Fibroblast of upper back skin (primary cell): Measurements from ENCODE around the gene CHRNB1.
A peak's percentile ranks its signal among the peaks of the same experiment; 100 is the strongest.
"Not testable (repeated sequence)": the region's sequence is repeated elsewhere in the genome, so short reads cannot be mapped to it uniquely, and the experiment has no call there.

Experiments
- DNase-seq: peaks from one replicate; pipeline ENCODE4 v3.0.0-alpha.2; 2013

The CHRNB1 gene

DNA sequence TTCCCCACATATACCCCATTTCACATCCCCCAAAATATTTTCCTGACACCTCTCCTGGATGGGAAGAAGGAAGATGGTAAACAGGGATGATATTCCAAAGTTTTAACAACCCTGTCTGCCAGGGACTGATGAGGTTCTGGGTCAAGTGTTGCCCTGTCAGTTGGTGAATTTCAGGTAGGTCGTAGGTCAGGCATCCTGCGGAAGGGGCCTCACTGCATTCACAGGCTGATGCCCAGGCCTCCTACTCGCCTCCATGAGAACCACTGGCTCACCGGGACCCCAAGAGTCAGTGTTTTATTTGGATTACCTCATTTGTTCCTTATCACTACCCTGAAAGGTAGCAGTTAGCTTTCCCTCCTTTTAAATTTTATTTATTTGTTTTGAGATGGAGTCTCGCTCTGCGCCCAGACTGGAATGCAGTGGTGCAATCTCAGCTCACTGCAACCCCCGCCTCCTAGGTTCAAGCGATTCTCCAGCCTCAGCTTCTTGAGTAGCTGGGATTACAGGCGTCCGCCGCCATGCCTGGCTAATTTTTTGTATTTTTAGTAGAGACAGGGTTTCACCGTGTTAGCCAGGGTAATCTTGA lies 24.0 kb downstream of the CHRNB1 start:
- no peak for DNase-seq

DNA sequence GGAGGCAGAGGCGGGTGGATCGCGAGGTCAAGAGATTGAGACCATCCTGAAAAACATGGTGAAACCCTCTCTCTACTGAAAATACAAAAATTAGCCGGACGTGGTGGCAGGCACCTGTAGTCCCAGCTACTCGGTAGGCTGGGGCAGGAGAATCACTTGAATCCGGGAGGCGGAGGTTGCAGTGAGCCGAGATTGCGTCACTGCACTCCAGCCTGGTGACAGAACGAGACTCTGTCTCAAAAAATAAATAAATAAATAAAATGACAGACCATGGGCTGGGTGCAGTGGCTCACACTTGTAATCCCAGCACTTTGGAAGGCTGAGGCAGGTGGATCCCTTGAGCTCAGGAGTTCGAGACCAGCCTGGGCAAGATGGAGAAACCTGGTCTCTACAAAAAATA lies 25.0 kb downstream of the CHRNB1 start:
- not testable (repeated sequence) for DNase-seq

DNA sequence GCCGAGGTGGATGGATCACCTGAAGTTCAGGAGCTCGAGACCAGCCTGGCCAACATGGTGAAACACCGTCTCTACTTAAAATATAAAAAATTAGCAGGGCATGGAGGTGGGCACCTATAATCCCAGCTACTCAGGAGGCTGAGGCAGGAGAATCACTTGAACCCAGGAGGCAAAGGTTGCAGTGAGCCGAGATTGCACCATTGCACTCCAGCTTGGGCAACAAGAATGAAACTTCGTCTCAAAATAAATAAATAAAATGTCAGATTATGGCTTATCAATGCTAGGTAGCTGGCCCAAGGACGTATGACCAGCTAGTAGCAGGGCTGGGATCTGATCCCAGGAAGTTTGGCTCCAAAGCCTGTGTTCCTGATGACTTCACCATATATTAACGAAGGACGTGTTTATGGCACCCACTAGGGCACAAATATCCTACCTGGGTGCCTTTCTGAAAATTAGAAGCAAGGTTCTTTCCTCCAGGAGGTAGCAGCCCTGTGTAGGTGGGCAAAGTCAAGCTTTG lies 25.7 kb downstream of the CHRNB1 start:
- not testable (repeated sequence) for DNase-seq

DNA sequence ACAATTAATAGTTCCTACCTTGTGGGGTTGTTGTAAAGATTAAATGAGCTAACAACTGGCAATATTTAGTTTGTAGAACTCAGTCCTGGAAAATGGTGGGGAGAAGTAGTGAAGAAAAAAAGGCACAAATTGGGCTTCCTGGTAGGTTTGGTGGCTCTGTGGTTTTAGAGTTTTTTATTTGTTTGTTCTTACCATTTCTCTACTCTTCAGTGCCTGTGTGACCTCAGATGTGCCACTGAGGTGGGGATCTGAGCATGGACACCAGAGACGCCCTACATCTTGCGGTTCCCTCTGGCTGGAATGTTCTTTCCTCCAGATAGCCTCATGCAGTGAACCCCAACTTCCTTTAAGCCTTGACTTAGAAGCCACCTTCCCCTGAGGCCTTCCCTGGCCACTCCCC lies 26.9 kb downstream of the CHRNB1 start:
- no peak for DNase-seq

DNA sequence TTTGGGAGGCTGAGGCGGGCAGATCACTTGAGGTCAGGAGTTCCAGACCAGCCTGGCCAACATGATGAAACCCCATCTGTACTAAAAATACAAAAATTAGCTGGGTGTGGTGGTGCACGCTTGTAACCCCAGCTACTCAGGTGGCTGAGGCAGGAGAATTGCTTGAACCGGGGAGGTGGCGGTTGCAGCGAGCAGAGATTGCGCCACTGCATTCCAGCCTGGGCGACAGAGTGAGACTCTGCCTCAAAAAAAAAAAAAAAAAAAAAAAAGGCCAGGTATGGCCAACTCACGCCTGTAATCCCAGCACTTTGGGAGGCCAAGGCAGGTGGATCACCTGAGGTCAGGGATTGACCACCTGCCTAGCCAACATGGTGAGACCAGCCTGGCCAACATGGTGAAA lies 29.9 kb downstream of the CHRNB1 start:
- DNase-seq = not testable (repeated sequence)

DNA sequence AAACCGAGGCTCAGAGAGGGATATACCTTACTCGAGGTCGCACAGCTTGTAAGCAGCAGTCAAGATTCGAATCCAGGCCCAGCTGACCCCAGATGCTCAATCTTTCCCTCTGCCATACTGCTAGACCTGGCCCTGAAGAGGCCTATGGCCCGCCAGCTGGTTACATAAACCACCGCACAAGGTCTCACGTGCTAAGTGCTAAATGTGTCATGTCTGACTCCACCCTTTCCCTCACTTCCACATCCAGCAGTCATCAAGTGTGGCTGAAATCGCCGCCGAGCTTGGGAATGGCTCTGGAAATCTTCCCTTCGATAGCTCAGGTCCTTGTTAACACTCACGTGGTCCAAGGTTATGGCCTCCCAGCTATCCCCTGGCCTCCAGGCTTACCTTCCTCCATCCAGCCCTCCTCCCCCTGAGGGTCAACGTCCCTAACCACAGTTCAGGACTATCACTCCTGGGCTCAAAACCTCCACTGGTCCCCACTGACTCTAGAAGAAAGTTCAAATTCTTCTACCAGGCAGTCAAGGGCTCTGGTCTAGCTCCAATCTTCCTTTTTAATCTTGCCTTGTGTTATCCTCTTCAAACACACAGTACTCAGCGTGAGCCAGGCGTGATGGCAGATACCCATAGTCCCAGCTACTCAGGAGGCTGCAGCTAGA lies 31.0 kb downstream of the CHRNB1 start:
- DNase-seq = no peak

DNA sequence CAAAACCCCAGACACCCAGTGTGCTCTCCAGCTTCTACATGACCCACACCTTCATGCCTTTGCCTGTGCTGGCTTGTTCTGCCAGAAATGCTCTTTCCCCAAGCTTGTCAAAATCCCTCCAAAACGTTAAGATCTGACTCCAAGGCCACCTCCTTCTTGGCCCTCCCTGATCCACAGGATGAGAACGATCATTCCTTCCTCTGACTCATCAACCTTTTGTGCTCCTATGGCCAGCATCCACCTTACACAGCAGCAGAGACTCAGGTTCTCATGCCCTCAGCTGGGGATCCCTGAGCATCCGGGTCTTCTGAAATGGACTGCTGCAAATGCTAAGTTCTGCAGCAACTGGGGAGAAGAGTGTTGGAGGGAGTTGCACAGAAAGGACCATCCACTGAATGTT lies 31.6 kb downstream of the CHRNB1 start:
- DNase-seq = no peak

DNA sequence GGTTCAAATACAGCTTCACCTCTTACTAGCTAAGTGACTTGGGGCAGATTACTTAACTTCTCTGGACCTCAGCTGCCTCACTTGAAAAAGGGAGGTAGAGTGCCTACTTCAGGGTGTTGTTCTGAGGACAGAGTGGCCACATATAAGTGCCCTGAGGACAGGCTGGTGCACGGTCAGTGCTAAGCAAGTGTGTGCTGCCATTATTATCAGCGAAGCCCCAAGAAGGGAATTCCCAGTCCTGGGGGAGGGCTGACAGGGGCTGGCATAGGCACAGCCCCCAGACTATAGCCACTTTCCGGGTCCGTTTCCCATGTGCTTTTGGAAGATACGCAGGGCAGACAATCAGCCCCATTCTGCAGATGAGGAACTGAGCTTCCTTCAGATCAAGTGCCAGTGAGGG lies 32.1 kb downstream of the CHRNB1 start:
- no peak for DNase-seq

DNA sequence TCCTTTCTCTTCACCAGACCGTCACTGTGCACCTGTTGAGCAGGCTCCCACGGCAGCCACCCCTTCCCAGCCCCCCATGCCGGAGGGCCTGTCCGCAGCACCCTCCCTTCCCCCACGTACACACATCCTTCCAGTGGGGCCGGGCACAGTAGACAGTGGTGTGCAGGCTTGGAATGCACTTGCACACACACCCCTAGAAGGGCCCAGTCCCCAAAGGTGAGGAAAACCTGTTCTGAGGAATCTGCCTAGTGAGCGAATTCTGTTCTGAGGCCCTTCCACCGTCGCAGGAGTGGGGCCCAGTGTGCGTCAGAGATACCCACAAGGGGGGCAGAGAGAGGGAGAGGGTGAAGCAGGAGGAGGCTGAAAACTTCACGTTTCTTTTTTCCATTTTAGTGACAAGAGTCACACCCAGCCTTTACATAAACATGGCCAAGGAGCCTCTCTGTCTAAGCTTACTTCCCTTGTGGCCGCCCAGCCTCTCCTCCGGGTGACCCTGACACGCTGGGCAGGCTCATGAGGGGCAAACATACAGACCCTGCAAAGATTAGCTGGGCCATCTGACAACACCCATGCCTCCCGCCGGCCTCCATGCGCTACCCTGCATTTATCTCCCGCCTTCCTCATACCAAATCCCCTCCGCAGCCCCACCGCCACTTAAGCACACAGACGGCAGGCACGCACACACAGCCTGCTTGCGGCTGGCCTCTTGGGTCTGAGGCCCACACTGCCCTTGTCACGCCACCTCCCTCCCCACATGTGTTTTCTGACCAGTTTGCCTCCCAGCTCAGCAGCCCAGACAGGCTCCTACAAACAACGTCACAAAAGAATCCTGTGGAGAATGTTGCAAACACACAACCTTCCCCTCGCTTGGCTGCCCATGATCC lies 32.8 kb downstream of the CHRNB1 start:
- DNase-seq = peak; percentile 75

DNA sequence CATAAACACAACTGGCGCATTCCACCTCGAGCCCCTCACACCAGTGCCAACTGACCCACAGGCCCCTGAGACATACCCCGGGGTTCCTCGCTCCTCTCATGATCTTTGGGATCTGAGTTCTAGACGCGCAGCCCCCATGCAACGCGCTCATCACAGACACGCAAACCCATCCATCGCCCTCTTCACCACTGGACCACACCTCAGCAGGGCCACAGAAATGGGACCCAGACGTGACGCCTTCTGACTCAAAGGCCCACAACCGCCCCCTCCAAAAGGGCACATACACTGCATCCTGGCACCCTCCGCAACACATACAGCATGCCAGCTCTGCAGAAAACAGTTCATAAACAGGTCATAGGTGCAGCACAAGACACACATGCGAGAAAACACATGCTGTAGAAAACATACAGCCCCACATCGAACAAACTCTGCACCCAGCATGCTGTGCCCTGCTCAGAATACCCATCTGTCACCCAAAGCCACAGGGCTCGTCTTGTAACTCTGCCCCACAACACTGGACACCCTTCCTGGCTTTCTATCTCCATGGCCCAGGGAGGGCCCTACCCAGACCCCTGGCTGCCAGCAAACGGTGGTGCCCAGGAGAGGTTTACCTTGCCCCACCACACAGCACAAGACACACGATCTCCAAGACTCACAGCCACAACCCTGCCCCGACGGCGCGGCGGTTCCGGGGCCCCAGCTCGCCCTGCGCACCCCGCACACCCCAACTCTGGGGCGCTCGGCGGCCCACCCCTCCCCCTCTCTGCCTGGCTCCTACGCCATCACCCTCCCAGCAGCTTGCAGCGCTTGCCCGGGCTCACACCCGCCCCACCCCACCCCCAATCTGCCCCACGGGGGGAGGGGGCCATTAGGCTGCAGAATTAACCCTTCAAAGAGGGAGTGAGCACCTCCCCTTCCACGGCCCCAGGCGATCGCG lies 33.7 kb downstream of the CHRNB1 start:
- DNase-seq = peak; percentile 32

DNA sequence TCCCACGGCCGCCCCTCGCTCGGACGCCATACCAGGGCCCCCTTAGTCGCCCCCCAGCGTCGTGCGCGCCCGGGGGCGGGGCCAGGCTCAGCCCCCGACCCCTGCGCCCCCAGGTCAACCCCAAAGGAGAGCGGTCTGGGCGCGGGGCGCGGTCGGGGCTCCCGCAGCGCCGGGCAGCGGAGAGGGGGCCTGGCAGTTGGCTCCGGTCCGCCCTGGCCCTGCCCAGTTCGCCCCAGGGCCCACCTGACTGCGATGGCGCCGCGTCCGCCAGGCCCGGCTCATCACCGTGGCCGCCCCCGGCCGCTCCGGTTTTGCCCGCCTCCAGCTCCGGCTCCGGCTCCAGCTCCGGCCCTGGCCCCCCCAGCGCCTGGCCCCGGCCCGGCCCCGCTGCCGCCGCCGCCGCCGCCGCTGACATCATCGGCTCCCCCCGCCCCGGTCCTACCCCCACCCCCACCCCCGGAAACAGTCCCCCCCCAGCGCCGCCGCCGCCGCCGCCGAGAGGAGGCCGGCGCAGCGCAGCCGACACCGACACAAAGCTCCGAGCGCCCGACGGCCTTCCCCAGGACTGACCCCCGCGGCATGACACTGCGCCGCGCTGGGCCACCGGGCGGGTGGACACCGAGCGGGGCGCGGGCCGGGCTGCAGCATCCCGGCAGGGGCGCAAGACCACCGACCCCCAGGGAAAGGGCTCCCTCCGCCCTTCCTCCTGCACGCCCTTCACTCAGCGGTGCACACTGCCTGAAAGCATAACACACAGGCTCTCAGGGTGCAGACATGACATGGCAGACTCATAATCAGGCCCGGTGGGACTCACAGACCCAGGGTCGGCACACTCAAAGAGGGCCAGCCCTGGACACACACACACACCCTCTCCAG lies 34.6 kb downstream of the CHRNB1 start, which contains the start of gene ZBTB4:
ZBTB4 (minus strand) TSS at position 419 of the 876 bp plus-strand sequence. CDS start 12,830 bp downstream, outside the sequence.
- peak; percentile 45 for DNase-seq

DNA sequence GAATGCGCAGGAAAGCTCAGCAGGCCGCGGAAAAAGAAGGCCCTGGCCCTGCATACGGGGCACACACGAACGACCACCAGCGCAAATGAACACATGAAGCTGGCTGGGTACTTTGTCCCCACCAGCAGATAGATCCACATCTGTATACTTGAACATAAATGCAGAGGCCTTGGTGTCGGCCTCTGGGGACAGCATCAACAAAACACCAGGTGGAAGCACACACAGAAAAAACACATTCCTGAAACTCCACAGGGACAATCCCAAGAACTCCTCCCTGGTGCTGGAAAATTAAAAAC lies 35.2 kb downstream of the CHRNB1 start:
- no peak for DNase-seq

DNA sequence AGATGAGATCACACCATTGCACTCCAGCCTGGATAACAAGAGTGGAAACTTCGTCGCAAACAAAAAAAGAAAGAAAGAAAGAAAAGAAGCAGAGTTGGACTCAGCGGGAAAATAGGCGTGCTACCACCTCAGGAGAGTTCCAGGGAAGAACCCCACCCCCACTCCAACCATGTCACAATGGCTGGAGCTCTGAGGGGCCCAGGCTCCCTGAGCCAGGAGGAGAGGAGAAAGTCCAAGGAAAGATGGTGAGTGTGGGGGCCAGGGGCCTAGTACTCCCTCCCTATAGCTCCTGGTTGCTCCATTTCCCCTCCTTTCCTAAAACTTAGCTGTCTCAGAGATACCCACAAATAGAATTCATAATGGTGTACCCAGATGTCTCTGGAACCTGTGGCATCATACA lies 36.4 kb downstream of the CHRNB1 start, which contains the start of gene SLC35G6:
SLC35G6 (plus strand) TSS at position 172 of the 400 bp plus-strand sequence; CDS start at position 243, 71 bp downstream.
- not testable (repeated sequence) for DNase-seq

DNA sequence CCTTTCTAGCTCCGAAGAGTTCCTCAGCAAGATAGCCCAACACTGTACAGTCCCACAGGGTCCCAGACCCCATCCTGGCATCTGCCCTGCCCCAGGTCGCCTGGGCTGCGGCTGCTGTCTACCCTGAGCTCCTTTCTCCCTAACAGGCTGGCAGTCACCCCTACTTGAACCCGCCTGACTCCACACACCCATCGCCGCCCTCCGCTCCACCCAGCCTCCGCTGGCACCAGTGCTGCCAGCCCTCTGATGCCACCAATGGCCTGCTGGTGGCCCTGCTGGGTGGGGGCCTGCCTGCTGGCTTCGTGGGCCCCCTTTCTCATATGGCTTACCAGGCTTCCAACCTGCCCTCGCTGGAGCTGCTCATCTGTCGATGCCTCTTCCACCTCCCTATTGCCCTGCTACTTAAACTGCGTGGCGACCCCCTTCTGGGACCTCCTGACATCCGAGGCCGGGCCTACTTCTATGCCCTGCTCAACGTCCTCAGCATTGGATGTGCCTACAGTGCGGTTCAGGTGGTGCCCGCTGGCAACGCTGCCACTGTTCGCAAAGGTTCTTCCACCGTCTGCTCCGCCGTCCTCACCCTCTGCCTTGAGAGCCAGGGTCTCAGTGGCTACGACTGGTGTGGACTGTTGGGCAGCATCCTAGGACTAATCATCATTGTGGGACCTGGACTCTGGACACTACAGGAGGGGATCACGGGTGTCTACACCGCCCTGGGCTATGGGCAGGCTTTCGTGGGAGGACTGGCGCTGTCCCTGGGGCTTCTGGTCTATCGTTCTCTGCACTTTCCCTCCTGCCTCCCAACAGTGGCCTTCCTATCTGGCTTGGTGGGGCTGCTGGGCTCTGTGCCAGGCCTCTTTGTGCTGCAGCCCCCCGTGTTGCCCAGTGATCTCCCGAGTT lies 37.2 kb downstream of the CHRNB1 start:
- not testable (repeated sequence) for DNase-seq

DNA sequence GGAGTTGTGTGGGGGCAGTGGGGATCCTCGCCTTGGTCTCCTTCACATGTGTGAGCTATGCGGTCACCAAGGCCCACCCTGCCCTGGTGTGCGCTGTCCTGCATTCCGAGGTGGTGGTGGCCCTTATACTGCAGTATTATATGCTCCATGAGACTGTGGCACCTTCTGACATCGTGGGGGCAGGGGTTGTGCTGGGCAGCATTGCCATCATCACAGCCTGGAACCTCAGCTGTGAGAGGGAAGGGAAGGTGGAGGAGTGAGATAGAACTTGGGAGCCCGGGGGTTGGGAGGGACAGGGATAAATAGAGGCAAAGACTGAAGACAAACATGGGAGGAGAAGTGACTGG lies 37.9 kb downstream of the CHRNB1 start:
- DNase-seq = not testable (repeated sequence)

DNA sequence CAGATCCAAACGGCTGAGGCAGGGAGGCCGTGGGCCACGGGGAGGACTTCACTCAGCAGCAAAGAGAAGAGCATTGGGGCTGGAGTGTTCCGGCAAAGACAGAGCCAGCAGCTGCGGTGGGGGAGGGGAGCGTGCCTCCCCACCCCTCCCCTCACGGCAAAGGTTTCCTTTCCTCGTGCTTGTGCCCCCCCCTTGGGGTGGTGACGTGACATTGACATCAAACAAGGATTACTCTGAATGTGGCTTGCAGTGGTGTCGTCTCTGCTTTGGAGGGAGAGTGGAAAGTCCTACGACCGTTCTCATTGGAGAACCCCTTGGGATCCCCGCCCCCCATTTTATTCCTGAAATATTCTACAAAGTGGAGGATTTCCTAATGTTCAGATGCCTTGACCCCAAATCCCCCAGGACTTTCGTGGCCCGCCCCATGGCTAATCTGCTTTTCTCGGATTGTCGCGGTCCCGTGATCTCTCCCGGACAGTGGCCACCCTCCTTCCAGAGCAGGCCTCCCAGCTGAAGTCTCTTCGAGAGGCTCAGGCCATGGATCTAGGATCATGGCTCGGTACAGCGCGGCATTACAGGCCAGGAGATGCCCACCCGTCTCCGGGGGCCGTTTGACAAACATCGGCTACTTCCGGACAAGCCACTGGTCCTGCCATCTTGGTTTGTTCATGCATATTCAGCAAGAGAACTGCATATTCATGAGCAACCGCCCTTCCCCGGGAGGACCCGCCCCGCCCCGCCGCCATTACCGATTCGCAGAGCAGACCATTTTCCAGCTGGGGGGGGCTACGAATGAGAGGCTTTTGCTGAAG lies 38.6 kb downstream of the CHRNB1 start:
- peak; percentile 93 for DNase-seq

DNA sequence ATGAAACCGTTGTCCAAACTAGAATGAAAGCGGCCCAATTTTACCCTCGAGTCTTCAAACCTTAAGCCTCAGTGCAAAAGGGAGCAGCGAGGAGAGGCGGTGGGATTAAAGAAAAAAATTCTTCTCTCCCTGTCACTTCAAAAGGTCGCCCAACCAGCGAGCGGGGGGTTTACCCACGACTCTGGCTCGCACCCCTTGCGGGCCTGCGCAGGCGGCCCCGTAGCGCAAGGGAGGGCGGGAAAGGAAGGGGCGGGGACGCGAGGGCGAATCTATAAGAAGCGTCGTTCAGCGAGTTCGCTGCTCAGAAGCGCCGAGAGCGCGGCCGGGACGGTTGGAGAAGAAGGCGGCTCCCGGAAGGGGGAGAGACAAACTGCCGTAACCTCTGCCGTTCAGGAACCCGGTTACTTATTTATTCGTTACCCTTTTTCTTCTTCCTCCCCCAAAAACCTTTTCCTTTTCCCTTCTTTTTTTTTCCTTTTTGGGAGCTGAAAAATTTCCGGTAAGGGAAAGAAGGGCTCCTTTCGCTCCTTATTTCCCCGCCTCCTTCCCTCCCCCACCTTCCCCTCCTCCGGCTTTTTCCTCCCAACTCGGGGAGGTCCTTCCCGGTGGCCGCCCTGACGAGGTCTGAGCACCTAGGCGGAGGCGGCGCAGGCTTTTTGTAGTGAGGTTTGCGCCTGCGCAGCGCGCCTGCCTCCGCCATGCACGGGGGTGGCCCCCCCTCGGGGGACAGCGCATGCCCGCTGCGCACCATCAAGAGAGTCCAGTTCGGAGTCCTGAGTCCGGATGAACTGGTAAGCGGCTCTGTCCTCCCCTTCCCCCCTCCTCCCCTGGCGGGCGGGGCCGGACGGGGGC lies 39.4 kb downstream of the CHRNB1 start, which contains the start of gene POLR2A:
POLR2A (plus strand) TSS at position 300 of the 852 bp plus-strand sequence.
- DNase-seq = peak; percentile 97

DNA sequence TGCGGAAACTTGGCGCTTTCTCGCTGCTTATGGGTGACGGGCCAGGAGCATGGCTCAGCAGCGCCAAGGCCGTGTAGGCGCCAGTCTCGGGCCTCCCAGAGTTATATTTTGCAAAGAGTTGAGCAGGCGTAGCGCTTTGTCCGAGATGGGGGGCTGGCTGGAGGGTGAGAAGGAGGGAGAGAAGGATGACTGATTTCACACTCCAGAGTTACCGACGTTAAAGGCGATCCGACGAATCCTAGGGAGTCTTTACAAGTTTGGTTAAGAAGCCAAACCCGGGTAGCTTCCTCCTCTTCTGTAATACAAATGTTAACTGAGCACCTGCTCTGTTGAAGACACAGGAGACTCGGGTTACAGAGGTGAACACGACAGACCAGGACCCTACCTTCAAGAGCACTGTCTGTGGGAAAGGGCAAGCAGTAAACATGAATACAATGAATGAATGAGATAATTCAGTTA lies 40.1 kb downstream of the CHRNB1 start:
- DNase-seq = no peak
